Measurements from ENCODE around the gene ZDHHC7. TPM values are rescaled to one million over a fixed set of nuclear protein-coding genes. Genes with fewer than 3 reads are reported as not detected.
A peak's percentile ranks its signal among the peaks of the same experiment; 100 is the strongest.

The ZDHHC7 gene
- total and polyA plus RNA-seq, 2 donors (not counting 1 experiment from before 2014, with no cell fraction given), result 96.4 to 135 TPM

GRCh38 chr16:85031451-85031850, 20.1 kb upstream of the ZDHHC7 start:
- no peak overlapping the region for H3K9ac ChIP-seq (ENCODE audit: insufficient read depth, low read length)
- peaks cover 13% of the 10 kb centered on the region for H3K4me1 ChIP-seq (ENCODE audit: control insufficient read depth, extremely low read depth, insufficient read depth, low read length)
- DNase-seq (ENCODE audit: low read depth in 2 of 2), result no peak

GRCh38 chr16:85029981-85030401, 18.7 kb upstream of the ZDHHC7 start:
- H3K27ac ChIP-seq (ENCODE audit: insufficient read depth, low read length), result no peak overlapping the region
- no peak overlapping the region for H2AFZ ChIP-seq (ENCODE audit: low read length)
- no peaks in the 10 kb centered on the region for H3K79me2 ChIP-seq (ENCODE audit: control insufficient read depth, insufficient read depth, low read length)
- TF ChIP-seq EZH2 (IDR thresholded peaks at IDR 0.05; ENCODE audit: low read length, missing control alignments), result no peak
- TF ChIP-seq CTCF (conservative IDR thresholded peaks at IDR 0.05 in 1 of 2, IDR thresholded peaks at IDR 0.05 in 1 of 2; ENCODE audit: low read depth in 1 of 2, low read length in 2 of 2), result no peak
- peaks cover 2% of the 10 kb centered on the region for H3K36me3 ChIP-seq (ENCODE audit: control insufficient read depth, insufficient read depth, low read length)
- no peak overlapping the region for H3K9ac ChIP-seq (ENCODE audit: insufficient read depth, low read length)
- peak in 1 of 2 donors; percentile 85 for DNase-seq (ENCODE audit: low read depth in 2 of 2)
- peak overlapping the region; percentile 99 for H3K4me2 ChIP-seq (ENCODE audit: extremely low read depth, insufficient read depth, low read length)
- no peaks in the 10 kb centered on the region for H3K27me3 ChIP-seq (ENCODE audit: control insufficient read depth, insufficient read depth, low read length)
- peaks cover 13% of the 10 kb centered on the region for H3K4me1 ChIP-seq (ENCODE audit: control insufficient read depth, extremely low read depth, insufficient read depth, low read length)
- H3K4me3 ChIP-seq (replicated peaks in 1 of 4; ENCODE audit: control extremely low read depth in 1 of 4, insufficient read depth in 1 of 4, low read depth in 3 of 4, low read length in 4 of 4), result peak overlapping the region in 1 of 4 experiments; percentile 80
- no peaks in the 10 kb centered on the region for H3K9me3 ChIP-seq (ENCODE audit: control insufficient read depth, insufficient read depth, low read depth, low read length)
- no peaks in the 10 kb centered on the region for H4K20me1 ChIP-seq (ENCODE audit: control insufficient read depth, extremely low read depth, insufficient read depth, low read length)

More at GRCh38 chr16:85031451-85031850, 20.1 kb upstream of the ZDHHC7 start:
- H3K27me3 ChIP-seq (ENCODE audit: control insufficient read depth, insufficient read depth, low read length), result no peaks in the 10 kb centered on the region
- no peak overlapping the region for H3K4me3 ChIP-seq (replicated peaks in 1 of 4; ENCODE audit: control extremely low read depth in 1 of 4, insufficient read depth in 1 of 4, low read depth in 3 of 4, low read length in 4 of 4)
- peaks cover 2% of the 10 kb centered on the region for H3K36me3 ChIP-seq (ENCODE audit: control insufficient read depth, insufficient read depth, low read length)
- no peaks in the 10 kb centered on the region for H3K9me3 ChIP-seq (ENCODE audit: control insufficient read depth, insufficient read depth, low read depth, low read length)
- H3K79me2 ChIP-seq (ENCODE audit: control insufficient read depth, insufficient read depth, low read length), result no peaks in the 10 kb centered on the region
- H3K27ac ChIP-seq (ENCODE audit: insufficient read depth, low read length), result no peak overlapping the region
- H2AFZ ChIP-seq (ENCODE audit: low read length), result no peak overlapping the region
- no peak overlapping the region for H3K4me2 ChIP-seq (ENCODE audit: extremely low read depth, insufficient read depth, low read length)
- TF ChIP-seq CTCF (conservative IDR thresholded peaks at IDR 0.05 in 1 of 2, IDR thresholded peaks at IDR 0.05 in 1 of 2; ENCODE audit: low read depth in 1 of 2, low read length in 2 of 2) (no peak), EZH2 (IDR thresholded peaks at IDR 0.05; ENCODE audit: low read length, missing control alignments) (no peak)
- no peaks in the 10 kb centered on the region for H4K20me1 ChIP-seq (ENCODE audit: control insufficient read depth, extremely low read depth, insufficient read depth, low read length)

- H3K4me2 ChIP-seq (ENCODE audit: extremely low read depth, insufficient read depth, low read length), result peak overlapping the region; percentile 99
- peak overlapping the region; percentile 43 for H3K27ac ChIP-seq (ENCODE audit: insufficient read depth, low read length)
Observed at GRCh38 chr16:85029408-85029784, 18.1 kb upstream of the ZDHHC7 start.

More at GRCh38 chr16:85029408-85029784, 18.1 kb upstream of the ZDHHC7 start:
- peak overlapping the region in 3 of 4 experiments; percentile 70 to 84 (median 80) for H3K4me3 ChIP-seq (replicated peaks in 1 of 4; ENCODE audit: control extremely low read depth in 1 of 4, insufficient read depth in 1 of 4, low read depth in 3 of 4, low read length in 4 of 4)
- H4K20me1 ChIP-seq (ENCODE audit: control insufficient read depth, extremely low read depth, insufficient read depth, low read length), result no peaks in the 10 kb centered on the region
- no peaks in the 10 kb centered on the region for H3K9me3 ChIP-seq (ENCODE audit: control insufficient read depth, insufficient read depth, low read depth, low read length)
- no peak overlapping the region for H3K9ac ChIP-seq (ENCODE audit: insufficient read depth, low read length)
- no peaks in the 10 kb centered on the region for H3K27me3 ChIP-seq (ENCODE audit: control insufficient read depth, insufficient read depth, low read length)
- H3K36me3 ChIP-seq (ENCODE audit: control insufficient read depth, insufficient read depth, low read length), result peaks cover 2% of the 10 kb centered on the region
- peak; percentile 26 to 56 for DNase-seq (ENCODE audit: low read depth in 2 of 2)
- no peak overlapping the region for H2AFZ ChIP-seq (ENCODE audit: low read length)
- H3K79me2 ChIP-seq (ENCODE audit: control insufficient read depth, insufficient read depth, low read length), result no peaks in the 10 kb centered on the region
- no peak for TF ChIP-seq CTCF (conservative IDR thresholded peaks at IDR 0.05 in 1 of 2, IDR thresholded peaks at IDR 0.05 in 1 of 2; ENCODE audit: low read depth in 1 of 2, low read length in 2 of 2)
- TF ChIP-seq EZH2 (IDR thresholded peaks at IDR 0.05; ENCODE audit: low read length, missing control alignments), result no peak
- H3K4me1 ChIP-seq (ENCODE audit: control insufficient read depth, extremely low read depth, insufficient read depth, low read length), result peaks cover 13% of the 10 kb centered on the region
